GM12872 (cell line): ENCODE data around the gene MMS19.

Experiments used
- TF ChIP-seq, protein P1 (sequence below): IDR thresholded peaks from 3 replicates; pipeline ENCODE4 v1.5.1; 2011; ENCODE audit warnings: low read depth, mild to moderate bottlenecking, low read length, moderate library complexity; ENCODE audit not compliant: insufficient read depth

MMS19 gene

DNA sequence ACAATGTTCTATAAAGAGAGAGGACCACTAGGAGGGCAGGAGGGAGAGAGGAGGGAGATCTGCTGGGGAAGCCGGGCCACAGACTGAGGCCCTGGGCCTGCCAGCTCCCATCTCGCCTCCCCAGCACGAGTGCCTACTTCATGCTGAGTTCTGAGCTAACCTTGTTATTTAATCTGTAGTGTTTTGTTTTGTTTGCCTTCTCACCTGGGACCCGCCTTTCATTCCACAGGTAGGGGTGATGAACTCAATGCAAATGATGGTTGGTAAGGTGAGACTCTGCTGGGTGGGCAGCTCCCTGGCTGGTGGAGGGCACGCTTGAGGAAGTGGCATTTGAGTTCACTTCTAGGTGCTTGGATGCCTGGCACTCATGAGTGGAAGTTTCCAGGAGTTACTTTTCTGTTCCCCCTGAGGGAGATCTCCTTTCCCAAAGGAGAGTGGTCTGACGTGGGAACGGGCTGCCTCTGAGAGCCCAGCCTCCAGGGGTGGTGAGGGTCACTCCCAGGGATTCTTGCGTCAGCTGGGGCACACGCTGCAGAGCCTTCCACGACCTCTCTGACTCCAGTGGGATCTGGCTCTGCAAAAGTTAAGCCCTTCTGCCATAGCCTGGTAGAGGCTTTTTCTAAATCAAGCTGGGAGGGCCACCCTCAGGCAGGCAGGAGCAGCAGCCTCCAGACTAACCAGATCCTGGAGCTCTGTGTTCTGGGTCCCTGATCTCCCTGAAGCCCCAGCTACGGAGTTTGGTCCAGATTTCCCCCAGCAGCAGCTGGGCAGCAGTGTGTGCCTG is 22.9 kb upstream of the MMS19 start:
- TF ChIP-seq, protein P1, sequence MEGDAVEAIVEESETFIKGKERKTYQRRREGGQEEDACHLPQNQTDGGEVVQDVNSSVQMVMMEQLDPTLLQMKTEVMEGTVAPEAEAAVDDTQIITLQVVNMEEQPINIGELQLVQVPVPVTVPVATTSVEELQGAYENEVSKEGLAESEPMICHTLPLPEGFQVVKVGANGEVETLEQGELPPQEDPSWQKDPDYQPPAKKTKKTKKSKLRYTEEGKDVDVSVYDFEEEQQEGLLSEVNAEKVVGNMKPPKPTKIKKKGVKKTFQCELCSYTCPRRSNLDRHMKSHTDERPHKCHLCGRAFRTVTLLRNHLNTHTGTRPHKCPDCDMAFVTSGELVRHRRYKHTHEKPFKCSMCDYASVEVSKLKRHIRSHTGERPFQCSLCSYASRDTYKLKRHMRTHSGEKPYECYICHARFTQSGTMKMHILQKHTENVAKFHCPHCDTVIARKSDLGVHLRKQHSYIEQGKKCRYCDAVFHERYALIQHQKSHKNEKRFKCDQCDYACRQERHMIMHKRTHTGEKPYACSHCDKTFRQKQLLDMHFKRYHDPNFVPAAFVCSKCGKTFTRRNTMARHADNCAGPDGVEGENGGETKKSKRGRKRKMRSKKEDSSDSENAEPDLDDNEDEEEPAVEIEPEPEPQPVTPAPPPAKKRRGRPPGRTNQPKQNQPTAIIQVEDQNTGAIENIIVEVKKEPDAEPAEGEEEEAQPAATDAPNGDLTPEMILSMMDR, result no peak

DNA sequence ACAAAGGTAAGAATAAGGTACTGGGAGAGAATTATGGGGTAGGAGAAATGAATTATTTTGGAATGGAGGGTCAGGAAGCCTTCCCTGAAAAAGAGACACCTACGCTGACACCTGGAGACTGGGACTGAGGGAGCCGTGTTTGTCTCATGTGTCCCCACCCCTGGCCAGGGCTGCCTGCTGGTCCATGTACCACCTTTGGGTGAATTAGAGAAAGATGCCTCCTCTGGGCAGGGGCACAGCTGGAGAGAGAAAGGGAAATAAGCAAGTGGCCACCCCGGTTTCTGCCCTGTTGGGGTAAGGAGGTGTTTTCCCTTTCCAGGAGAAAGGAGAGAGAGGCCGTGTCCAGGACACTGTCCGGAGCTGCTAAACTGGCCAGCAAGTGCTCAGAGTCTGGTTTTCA is 22.3 kb upstream of the MMS19 start:
- TF ChIP-seq, protein P1, result no peak

DNA sequence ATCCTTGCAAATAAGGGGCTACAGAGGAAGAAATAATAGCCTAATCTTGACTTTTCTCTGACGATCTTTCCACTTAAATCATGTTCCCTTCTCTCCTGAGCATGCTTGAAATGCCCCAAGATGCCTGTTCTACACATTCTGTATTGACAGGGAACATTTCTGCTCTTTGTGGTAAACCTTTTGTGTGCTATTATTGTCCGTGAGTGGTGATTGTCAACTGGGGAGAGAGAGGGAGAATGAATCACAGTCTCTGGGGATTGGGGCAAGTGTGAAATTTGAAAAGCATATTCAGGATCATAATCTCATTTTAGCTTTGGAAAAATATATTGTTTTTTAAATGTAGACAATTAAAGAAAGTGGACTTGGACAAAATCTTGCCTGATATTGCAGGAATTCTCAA is 21.1 kb upstream of the MMS19 start:
- TF ChIP-seq, protein P1, result no peak

DNA sequence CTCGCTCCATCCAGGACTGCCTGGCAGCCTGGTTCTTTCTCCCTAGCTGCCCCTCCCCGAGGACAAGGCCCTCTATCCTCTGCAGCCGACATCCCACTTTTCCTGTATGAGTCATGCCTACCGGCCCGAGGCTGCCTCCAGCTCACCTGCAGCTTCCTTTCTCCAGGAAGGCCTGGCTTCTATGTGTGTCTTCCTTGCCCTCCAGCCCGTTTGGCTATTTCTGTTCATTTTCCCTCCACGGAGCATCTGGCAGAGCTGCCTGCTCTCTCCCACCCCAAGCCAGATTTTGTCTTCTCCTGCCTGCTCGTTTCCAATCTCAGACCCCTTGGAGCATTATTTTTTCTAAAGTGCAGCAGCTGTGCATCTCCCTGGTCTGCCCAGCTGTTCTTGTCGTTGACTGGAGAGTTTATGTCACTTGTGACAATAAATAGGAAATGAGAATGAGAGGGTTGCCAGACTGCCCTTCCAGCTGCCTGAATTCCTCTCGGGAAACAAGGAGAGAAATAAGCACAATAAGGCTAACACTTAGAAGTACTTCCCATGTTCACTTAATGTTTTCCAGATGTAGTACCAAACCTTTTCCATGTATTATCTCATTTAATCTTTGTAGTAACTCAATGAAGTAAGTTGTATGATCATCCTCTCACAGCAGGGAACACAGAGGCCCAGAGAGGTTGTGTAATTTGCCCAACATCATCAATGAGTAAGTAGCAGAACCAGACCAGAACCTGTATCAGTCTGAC is 20.2 kb upstream of the MMS19 start:
- TF ChIP-seq, protein P1, result no peak

DNA sequence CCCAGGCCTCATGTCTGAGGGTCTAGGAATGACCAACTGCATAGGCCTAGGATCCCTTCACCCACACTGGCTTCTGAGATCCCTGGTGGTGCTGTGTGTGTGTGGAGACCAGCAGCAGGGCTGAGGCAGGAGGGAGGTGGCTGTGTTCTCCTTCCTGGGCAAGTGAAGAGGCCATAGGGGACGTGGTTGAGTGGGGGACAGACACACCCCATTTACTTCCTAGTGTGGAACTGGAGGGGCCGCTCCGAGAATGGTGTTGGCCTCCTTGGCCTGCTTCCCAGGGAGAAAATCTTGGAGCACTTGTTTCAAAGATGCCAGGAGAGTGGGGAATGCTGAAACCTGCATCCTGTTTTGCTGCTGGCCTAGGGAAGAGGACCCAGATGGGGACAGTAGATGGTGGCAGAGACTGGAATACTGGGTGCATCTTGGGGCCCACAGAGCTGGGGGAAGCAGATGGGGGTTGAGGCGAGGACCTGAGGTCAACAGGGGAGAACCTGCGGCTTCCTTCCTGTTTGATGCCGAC is 19.6 kb upstream of the MMS19 start:
- TF ChIP-seq, protein P1, result no peak

DNA sequence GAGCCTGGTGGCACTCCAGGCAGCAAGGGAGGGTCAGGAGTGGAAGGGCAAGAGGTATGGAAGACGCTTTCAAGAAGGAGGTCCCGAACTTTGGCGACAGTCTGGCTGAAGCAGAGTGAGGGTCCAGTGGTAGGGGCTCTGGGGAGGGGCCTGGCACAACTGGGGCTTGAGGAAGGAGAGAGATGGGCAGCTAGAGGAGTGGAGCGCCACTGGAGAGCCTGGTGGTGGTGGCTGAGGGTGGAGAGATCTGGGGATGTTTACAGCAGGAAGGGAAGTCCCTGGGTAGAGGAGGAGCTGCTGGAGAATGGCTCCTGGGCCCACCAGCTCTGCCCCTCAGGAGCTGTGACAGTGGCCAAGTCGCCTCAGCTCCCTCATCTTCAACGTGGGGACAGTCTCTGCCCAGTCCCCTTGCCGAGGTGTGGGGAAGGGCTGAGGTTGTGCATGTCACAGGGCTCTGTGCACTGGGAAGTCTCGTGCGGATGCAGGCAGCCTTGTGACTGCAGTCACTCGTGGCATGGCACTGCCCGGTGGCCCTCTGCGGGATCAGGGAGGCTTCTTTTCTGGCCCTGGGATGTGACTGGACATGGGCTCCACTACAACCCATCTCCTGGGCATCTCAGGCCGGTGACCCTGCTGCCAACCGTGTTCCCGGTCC is 19.0 kb upstream of the MMS19 start:
- TF ChIP-seq, protein P1, result no peak

DNA sequence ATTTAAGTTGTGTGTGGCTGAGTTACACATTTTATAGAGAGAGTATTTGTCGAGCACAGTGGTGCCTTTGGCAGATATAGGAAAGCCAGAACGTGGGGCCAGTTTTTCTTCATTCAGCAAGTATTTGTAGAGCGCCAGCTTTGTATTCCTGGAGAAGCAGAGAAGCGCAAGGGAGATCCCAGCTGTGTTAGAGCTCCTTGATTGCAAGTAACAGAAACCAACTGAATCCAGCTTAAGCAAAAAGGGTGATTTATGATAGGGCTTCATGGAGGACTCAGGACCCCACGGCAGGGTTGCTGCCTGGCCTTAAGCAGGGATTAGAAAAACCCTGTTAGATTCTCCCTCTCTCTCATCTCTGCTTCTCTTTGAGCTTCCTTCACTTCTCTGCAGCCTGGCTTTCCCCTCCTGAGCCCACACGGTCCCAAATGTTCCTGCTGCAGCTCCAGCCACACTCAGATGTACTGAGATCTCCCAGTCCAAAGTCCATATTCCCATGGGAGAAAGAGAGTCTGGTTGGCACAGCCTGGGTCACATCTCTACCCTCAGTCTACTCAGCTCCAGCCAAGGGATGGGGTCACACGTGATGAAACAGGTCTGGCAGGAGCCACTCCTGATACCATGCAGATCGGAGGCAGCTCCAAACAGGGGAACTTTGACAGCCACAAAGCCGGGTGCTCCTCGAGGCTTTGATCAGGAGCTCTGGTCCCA is 17.2 kb upstream of the MMS19 start:
- TF ChIP-seq, protein P1, result no peak
